ENCODE measurements around the gene KIRREL3.

GRCh38 chr11:126942146-126942545 lies 58.4 kb downstream of the KIRREL3 start:
- TF ChIP-seq CTCF (conservative IDR thresholded peaks at IDR 0.05), result no peak
- TF ChIP-seq EZH2 (IDR thresholded peaks at IDR 0.05; ENCODE audit: low read depth), result no peak
